Retina (tissue), 1 donor: ENCODE data around the gene SORBS1.

Source experiments
- DNase-seq: peaks from one replicate; pipeline ENCODE4 v3.0.0-alpha.2; 2016

SORBS1 gene

DNA sequence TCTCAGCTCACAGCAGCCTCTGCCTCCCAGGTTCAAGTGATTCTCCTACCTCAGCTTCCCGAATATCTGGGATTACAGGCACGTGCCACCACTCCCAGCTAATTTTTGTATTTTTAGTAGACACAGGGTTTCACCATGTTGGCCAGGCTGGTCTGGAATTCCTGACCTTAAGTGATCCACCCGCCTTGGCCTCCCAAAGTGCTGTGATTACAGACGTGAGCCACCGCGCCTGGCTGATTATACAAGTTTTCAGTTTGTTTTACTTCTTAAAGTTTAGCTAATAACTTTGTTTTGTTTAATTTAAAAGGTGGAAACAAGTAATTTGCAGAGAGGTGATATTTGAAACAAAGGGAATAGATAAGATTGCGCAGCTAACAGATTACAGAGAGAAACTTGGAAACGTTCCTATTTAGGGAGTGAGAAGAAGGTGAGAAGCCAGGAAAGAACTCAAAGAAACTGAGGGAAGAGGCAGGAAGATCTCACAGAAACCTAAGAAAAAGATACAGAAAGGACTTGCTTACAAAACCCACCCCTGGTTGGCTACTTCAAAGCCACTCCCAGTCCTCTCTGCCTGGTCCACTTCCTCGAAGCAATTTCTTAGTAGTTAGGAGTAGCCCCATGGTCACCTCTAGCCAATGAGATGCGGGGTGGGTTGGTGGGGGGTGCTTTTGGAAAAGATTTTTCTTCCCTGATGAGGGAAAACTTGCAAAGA is 255.4 kb downstream of the SORBS1 start:
- DNase-seq = no peak

GRCh38 chr10:95304976-95305375 is 256.2 kb downstream of the SORBS1 start:
- DNase-seq = no peak

DNA sequence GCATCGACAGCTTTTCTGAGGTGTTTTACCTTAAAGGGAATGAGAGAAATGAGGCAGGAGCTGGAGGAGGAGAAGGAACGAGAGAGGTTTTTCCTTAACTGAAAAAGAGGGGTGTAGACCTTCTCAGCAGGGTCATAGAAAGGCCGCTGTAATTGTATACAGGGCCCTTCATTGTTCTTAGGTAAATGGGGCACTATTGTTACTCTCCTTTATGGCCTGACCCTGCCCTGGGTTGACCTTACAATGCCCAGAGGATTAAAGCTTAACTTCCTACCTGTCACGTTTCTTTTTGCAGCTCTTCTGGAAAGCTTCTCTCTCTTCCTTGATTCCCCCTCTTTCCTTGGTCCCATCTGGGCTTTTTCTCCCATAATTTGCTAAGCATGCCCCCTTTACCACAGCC is 256.7 kb downstream of the SORBS1 start:
- no peak for DNase-seq

DNA sequence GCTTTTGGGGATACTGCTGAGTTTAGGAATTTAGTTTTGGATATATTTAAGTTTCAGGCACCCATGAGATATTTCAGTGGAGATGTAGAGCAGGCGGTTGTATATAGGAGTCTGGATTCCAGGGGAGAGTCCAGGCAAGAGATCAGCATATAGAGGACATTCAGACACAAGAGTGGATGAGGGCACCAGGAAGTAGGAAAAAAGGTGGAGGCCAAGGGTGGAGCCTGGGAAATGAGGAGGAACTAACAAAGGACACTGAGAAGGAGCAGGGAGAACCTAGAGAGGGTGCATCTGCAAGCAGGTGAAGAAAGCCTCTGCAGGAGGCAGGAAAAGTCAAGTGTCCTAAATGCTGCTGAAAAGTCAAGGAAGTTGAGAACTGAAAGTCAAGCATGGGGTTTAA is 257.2 kb downstream of the SORBS1 start:
- DNase-seq = no peak

DNA sequence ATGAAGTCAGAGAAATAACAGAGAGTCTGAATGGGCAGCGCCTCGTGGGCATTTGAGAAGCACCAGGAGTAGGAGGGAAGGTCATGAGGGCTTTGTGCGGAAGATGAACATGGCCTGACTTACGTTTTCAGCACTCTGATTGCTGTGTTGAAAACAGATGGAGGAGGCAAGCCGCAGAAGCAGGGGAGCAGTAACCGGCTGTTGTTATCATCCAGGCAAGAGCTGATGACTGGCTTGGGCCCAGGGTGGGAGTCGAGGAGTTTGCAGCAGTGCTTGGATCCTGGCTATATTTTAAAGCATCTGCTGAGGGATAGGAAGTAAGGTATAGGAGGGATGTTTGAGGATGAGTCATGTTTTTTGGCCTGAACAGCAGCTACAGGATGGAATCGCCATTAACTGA is 257.6 kb downstream of the SORBS1 start:
- DNase-seq = no peak

DNA sequence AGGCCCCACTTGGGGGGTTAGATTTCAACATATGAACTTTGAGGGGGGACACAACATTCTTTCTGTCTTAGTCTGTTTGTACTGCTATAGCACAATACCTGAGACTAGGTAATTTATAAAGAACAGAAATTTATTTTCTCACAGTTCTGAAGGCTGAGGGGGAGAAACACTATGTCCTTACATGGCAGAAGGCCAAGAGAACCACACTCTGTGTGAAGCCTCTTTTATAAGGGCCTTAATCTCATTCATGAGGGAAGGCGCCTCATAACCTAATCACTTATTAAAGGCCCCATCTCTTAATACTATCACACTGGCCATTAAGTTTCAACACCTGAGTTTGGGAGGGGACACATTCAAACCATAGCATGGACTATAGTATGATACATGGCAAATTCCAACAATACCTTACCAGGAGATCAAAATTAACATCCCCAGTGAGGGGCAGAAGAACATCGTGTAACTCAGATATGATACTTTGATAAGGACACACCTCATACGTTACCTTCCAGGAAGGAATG is 261.1 kb downstream of the SORBS1 start:
- DNase-seq = no peak

- no peak for DNase-seq
These were observed 263.8 kb downstream of the SORBS1 start for GRCh38 chr10:95297402-95297801.

GRCh38 chr10:95296764-95297163 is 264.4 kb downstream of the SORBS1 start:
- no peak for DNase-seq

- DNase-seq = peak; percentile 85
These were observed 266.0 kb downstream of the SORBS1 start for GRCh38 chr10:95295031-95295755.

- no peak for DNase-seq
These were observed 267.5 kb downstream of the SORBS1 start for GRCh38 chr10:95293631-95294030.

DNA sequence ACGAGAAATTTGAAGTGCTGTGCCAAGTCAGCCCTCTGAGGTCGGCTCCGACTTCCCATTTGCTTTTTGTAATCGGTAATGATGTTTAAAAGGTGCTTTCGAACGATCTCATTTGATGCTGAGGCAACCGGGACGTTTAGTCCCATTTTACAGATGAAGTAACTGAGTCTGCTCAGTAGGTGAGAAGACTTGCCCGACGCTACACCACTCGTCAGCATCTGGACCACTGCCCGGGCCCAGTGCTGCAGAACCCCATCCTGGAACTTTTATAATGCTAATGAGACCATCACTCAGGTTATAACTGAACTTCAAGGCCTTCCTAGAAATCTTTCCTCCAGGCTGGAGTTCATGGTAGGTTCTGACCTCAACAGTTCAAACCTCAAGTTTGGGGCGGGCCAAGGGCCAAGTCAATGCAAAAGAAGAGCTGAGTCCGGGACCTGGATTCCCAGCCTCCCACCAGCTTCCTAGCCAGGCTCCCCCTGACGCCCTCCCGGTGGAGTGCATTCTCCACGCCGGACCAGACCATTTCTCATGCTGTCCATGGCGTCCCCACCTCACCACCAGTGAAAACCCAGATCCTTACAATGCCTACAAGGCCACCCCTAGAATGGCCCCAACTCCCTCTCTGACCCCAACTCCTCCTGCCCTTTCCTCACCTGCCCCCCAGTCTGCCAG is 269.7 kb downstream of the SORBS1 start:
- DNase-seq = peak; percentile 56

DNA sequence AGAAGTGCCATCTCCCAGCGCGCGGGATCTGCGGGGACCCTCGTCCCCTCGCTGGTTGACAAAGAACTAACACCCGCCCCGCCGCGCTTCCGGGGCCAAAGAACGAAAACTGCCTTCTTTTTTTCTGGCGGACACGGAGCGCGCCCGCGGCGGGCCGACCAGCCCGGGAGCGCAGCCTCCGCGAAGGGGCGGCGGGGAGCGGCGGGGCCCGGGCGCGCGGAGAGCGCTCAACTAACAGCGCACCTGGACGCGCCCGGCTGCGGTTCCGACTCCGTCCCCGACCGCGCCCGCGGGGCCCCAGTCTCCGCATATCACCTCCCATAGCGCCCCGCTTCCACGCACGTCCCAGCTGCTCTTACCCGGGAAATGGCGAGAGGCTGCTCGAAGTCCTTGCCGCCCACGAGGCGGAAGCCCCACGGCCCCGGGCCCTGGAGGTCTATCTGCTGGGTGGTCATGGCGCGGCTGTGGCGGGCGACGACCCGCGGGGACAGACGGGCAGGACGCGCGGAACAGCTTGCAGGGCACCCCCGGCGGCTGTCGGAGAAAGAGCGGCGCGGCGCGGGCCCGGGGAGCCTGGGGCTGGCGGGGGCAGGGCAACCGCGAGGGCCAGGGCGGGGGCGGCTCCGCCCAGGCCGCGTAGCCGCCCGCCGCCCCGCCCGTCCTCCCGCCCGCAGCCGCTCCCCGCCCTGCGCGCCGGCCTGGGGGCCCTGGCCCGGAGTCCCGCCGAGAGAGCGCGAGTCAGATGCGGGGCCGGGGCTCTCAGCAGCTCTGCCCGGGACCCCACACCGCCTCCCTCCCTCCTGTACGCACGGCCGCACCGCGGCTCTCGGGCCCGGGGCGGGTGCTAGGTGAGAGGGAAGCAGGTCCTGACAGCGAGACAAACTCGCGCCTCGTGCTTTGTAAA is 270.5 kb downstream of the SORBS1 start, which contains the start of gene PDLIM1:
Gene PDLIM1 (minus strand): TSS at position 543 of the 904 bp plus-strand sequence. CDS start 88 bp downstream, at position 455.
- DNase-seq = peak; percentile 78

- DNase-seq = peak; percentile 27
These were observed 271.2 kb downstream of the SORBS1 start for GRCh38 chr10:95289921-95290421.

GRCh38 chr10:95289003-95289920 is 271.9 kb downstream of the SORBS1 start:
- DNase-seq = peak; percentile 22

GRCh38 chr10:95288303-95288702 is 272.9 kb downstream of the SORBS1 start:
- DNase-seq = no peak

- DNase-seq = no peak
These were observed 273.9 kb downstream of the SORBS1 start for GRCh38 chr10:95287281-95287680.

GRCh38 chr10:95286707-95287106 is 274.5 kb downstream of the SORBS1 start:
- DNase-seq = no peak

GRCh38 chr10:95285556-95285955 is 275.6 kb downstream of the SORBS1 start:
- DNase-seq = no peak

GRCh38 chr10:95284807-95285206 is 276.4 kb downstream of the SORBS1 start:
- DNase-seq = no peak

DNA sequence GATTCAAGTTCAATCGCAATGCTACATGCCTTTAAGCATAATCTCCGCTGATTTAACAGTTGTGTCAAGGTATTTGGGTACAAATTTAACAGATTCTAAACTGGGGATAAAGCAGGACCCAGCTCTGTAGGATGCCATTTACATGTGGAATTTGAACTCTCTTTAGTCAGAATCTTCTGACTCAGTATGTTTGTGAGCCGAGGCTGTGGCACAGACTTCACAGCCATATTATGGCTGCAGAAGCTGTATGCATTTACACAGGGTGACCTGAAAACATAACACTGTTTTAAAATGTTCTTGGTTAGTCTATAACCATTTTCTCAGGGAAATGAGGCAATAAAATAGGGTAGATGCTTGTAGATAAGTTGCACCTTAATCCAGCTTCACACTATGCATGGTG is 279.1 kb downstream of the SORBS1 start:
- DNase-seq = no peak

- DNase-seq = no peak
These were observed 280.0 kb downstream of the SORBS1 start for GRCh38 chr10:95281206-95281605.
